Activated CD4-positive, alpha-beta memory T cell treated with anti-CD3 and anti-CD28 coated beads for 36 hours (primary cell): ENCODE measurements around the gene ACAN. TPM values are rescaled to one million over a fixed set of nuclear protein-coding genes. Genes with fewer than 3 reads are reported as not detected.

Source experiments
- CTCF ChIA-PET: fragments of 350-600 bp; sonication (Branson Sonifier 250); formaldehyde crosslinking; loops from one replicate; lab custom pipeline; 2021; ENCODE audit warnings: antibody characterized with exemption, inconsistent platforms; lab: Charles Lee
- POLR2A ChIA-PET: fragments of 350-600 bp; sonication (Branson Sonifier 250); formaldehyde crosslinking; loops from one replicate; lab custom pipeline; 2021; ENCODE audit warnings: antibody characterized with exemption; lab: Charles Lee
- DNase-seq: peaks from one replicate; pipeline ENCODE4 v3.0.0-alpha.2; 2020
- H3K27ac Mint-ChIP-seq: one replicate; pipeline ENCODE4 v1.8.0; 2021; ENCODE audit warnings: mixed read lengths
- H3K27me3 Mint-ChIP-seq: one replicate; pipeline ENCODE4 v1.8.0; 2021; ENCODE audit warnings: mixed read lengths
- H3K36me3 Mint-ChIP-seq: one replicate; pipeline ENCODE4 v1.8.0; 2021; ENCODE audit warnings: mixed read lengths
- H3K4me1 Mint-ChIP-seq: one replicate; pipeline ENCODE4 v1.8.0; 2021; ENCODE audit warnings: low read depth, mixed read lengths
- H3K4me3 Mint-ChIP-seq: one replicate; pipeline ENCODE4 v1.8.0; 2021; ENCODE audit warnings: mild to moderate bottlenecking, mixed read lengths
- H3K9me3 Mint-ChIP-seq: one replicate; pipeline ENCODE4 v1.8.0; 2021; ENCODE audit warnings: mixed read lengths
- intact Hi-C: fragments of 100-400 bp; cut with micrococcal nuclease; formaldehyde crosslinking; loops from one replicate; pipeline ENCODE4 v1.15.1; 2023
- total RNA-seq, 2 experiments: library from RNA; stranded (reverse); gene quantifications; one replicate each; pipeline ENCODE4 v1.2.3, GENCODE V29; 2021

ACAN gene
- total RNA-seq, 2 experiments from 2014 or later: not detected

GRCh38 chr15:88803920-88804247, 648 bp downstream of the ACAN start:
- ChIA-PET POLR2A (no interaction called here), CTCF (interaction anchor here (1.0 to 1.5 kb wide), 2 partner anchors 151 to 180 kb away, joined by 3 to 5 read pairs; no protein-coding TSS in a partner anchor)
- intact Hi-C loops: loop anchor here (10.0 kb wide), 1 partner anchor 99 kb away; no protein-coding TSS in a partner anchor
- DNase-seq: no peak
- Mint-ChIP-seq H3K27me3 (peaks cover 45% of the 10 kb centered on the region), H3K4me1 (peaks cover 6% of the 10 kb centered on the region), H3K4me3 (no peak overlapping the region), H3K27ac (no peak overlapping the region), H3K9me3 (no peaks in the 10 kb centered on the region), H3K36me3 (no peaks in the 10 kb centered on the region)

GRCh38 chr15:88804257-88804656, 1.0 kb downstream of the ACAN start:
- Mint-ChIP-seq H3K27ac (no peak overlapping the region), H3K27me3 (peaks cover 45% of the 10 kb centered on the region), H3K9me3 (no peaks in the 10 kb centered on the region), H3K4me1 (peaks cover 6% of the 10 kb centered on the region), H3K36me3 (no peaks in the 10 kb centered on the region), H3K4me3 (no peak overlapping the region)
- intact Hi-C loops: loop anchor here (10.0 kb wide), 1 partner anchor 99 kb away; no protein-coding TSS in a partner anchor
- ChIA-PET POLR2A (no interaction called here), CTCF (interaction anchor here (1.0 to 1.5 kb wide), 2 partner anchors 152 to 180 kb away, joined by 3 to 5 read pairs; no protein-coding TSS in a partner anchor)
- no peak for DNase-seq

- POLR2A ChIA-PET: no interaction called here
- intact Hi-C loops: loop anchor here (10.0 kb wide), 1 partner anchor 100 kb away; no protein-coding TSS in a partner anchor
- CTCF ChIA-PET: interaction anchor here (1.5 kb wide), 1 partner anchor 181 kb away, joined by 5 read pairs; no protein-coding TSS in a partner anchor
- Mint-ChIP-seq H3K36me3 (no peaks in the 10 kb centered on the region), H3K4me1 (peaks cover 6% of the 10 kb centered on the region), H3K4me3 (no peak overlapping the region), H3K27ac (no peak overlapping the region), H3K9me3 (no peaks in the 10 kb centered on the region), H3K27me3 (peaks cover 43% of the 10 kb centered on the region)
- DNase-seq: peak; percentile 29
These were observed 2.0 kb downstream of the ACAN start for GRCh38 chr15:88805031-88805780.

- intact Hi-C loops: no loop called here
- Mint-ChIP-seq H3K4me3 (no peak overlapping the region), H3K4me1 (no peaks in the 10 kb centered on the region), H3K27ac (no peak overlapping the region), H3K36me3 (no peaks in the 10 kb centered on the region), H3K27me3 (peaks cover 25% of the 10 kb centered on the region), H3K9me3 (no peaks in the 10 kb centered on the region)
- DNase-seq: no peak
- ChIA-PET CTCF (no interaction called here), POLR2A (no interaction called here)
These were observed 7.2 kb downstream of the ACAN start for GRCh38 chr15:88810446-88810845.

GRCh38 chr15:88812133-88812532, 8.9 kb downstream of the ACAN start:
- POLR2A ChIA-PET: no interaction called here
- intact Hi-C loops: no loop called here

GRCh38 chr15:88813960-88814359, 10.7 kb downstream of the ACAN start:
- POLR2A ChIA-PET: no interaction called here
- H3K9me3 Mint-ChIP-seq: no peaks in the 10 kb centered on the region
- CTCF ChIA-PET: no interaction called here

More at GRCh38 chr15:88812133-88812532, 8.9 kb downstream of the ACAN start:
- DNase-seq: no peak
- Mint-ChIP-seq H3K4me3 (no peak overlapping the region), H3K27ac (no peak overlapping the region), H3K4me1 (no peaks in the 10 kb centered on the region), H3K27me3 (peaks cover 20% of the 10 kb centered on the region), H3K9me3 (no peaks in the 10 kb centered on the region), H3K36me3 (no peaks in the 10 kb centered on the region)
- CTCF ChIA-PET: no interaction called here

GRCh38 chr15:88814393-88814792, 11.2 kb downstream of the ACAN start:
- H3K9me3 Mint-ChIP-seq: no peaks in the 10 kb centered on the region
- no peak overlapping the region for H3K27ac Mint-ChIP-seq
- H3K4me1 Mint-ChIP-seq: no peaks in the 10 kb centered on the region
- no peak overlapping the region for H3K4me3 Mint-ChIP-seq
- no peak for DNase-seq
- POLR2A ChIA-PET: no interaction called here
- intact Hi-C loops: no loop called here
- H3K36me3 Mint-ChIP-seq: no peaks in the 10 kb centered on the region
- CTCF ChIA-PET: no interaction called here
- H3K27me3 Mint-ChIP-seq: peaks cover 13% of the 10 kb centered on the region

More at GRCh38 chr15:88813960-88814359, 10.7 kb downstream of the ACAN start:
- DNase-seq: no peak
- Mint-ChIP-seq H3K36me3 (no peaks in the 10 kb centered on the region), H3K27me3 (peaks cover 13% of the 10 kb centered on the region), H3K27ac (no peak overlapping the region), H3K4me3 (no peak overlapping the region), H3K4me1 (no peaks in the 10 kb centered on the region)
- intact Hi-C loops: no loop called here

- no peak overlapping the region for H3K4me3 Mint-ChIP-seq
- no peak overlapping the region for H3K27ac Mint-ChIP-seq
- intact Hi-C loops: no loop called here
These were observed 15.7 kb downstream of the ACAN start for GRCh38 chr15:88818920-88819319.

GRCh38 chr15:88821993-88822392, 18.8 kb downstream of the ACAN start:
- no peak for DNase-seq
- Mint-ChIP-seq H3K27ac (no peak overlapping the region), H3K4me1 (no peaks in the 10 kb centered on the region), H3K9me3 (no peaks in the 10 kb centered on the region), H3K4me3 (no peak overlapping the region), H3K36me3 (no peaks in the 10 kb centered on the region), H3K27me3 (peaks cover 3% of the 10 kb centered on the region)
- POLR2A ChIA-PET: no interaction called here
- CTCF ChIA-PET: no interaction called here
- intact Hi-C loops: no loop called here

More at GRCh38 chr15:88818920-88819319, 15.7 kb downstream of the ACAN start:
- peaks cover 8% of the 10 kb centered on the region for H3K27me3 Mint-ChIP-seq
- no peaks in the 10 kb centered on the region for H3K36me3 Mint-ChIP-seq
- H3K9me3 Mint-ChIP-seq: no peaks in the 10 kb centered on the region
- POLR2A ChIA-PET: no interaction called here
- no peak for DNase-seq
- H3K4me1 Mint-ChIP-seq: no peaks in the 10 kb centered on the region
- CTCF ChIA-PET: no interaction called here

GRCh38 chr15:88828791-88829190, 25.6 kb downstream of the ACAN start:
- POLR2A ChIA-PET: no interaction called here
- CTCF ChIA-PET: no interaction called here
- Mint-ChIP-seq H3K4me3 (no peak overlapping the region), H3K4me1 (no peaks in the 10 kb centered on the region), H3K27me3 (peaks cover 3% of the 10 kb centered on the region), H3K9me3 (no peaks in the 10 kb centered on the region), H3K36me3 (no peaks in the 10 kb centered on the region), H3K27ac (no peak overlapping the region)
- intact Hi-C loops: no loop called here
- DNase-seq: no peak

- peaks cover 3% of the 10 kb centered on the region for H3K27me3 Mint-ChIP-seq
- no peaks in the 10 kb centered on the region for H3K9me3 Mint-ChIP-seq
- ChIA-PET POLR2A (no interaction called here), CTCF (no interaction called here)
- no peak for DNase-seq
- intact Hi-C loops: no loop called here
- H3K4me1 Mint-ChIP-seq: no peaks in the 10 kb centered on the region
- no peak overlapping the region for H3K4me3 Mint-ChIP-seq
- H3K36me3 Mint-ChIP-seq: no peaks in the 10 kb centered on the region
- H3K27ac Mint-ChIP-seq: no peak overlapping the region
These were observed 26.8 kb downstream of the ACAN start for GRCh38 chr15:88830016-88830415.

- intact Hi-C loops: no loop called here
- Mint-ChIP-seq H3K27ac (peak overlapping the region; percentile 6), H3K36me3 (no peaks in the 10 kb centered on the region), H3K4me1 (no peaks in the 10 kb centered on the region), H3K9me3 (no peaks in the 10 kb centered on the region), H3K4me3 (no peak overlapping the region), H3K27me3 (no peaks in the 10 kb centered on the region)
- ChIA-PET CTCF (no interaction called here), POLR2A (no interaction called here)
- no peak for DNase-seq
These were observed 29.8 kb downstream of the ACAN start for GRCh38 chr15:88832820-88833730.
